Occipital lobe (tissue), 2 donors: Measurements from ENCODE around the gene DHRS12. TPM values are rescaled to one million over a fixed set of nuclear protein-coding genes. Genes with fewer than 3 reads are reported as not detected.

Experiments used
- DNase-seq: peaks from one replicate; lab custom pipeline; 2025; lab: John Stamatoyannopoulos, UW
- total RNA-seq: library from RNA; depleted of rRNA; stranded (reverse); fragments of >200 nt; gene quantifications from one replicate; pipeline ENCODE4 v1.2.3, GENCODE V29; 2014

The DHRS12 gene
- total RNA-seq, 1 donor from 2014 or later = 5.6 TPM

GRCh38 chr13:51728972-51729371, 75.0 kb downstream of the DHRS12 start:
- DNase-seq = peak; percentile 14

GRCh38 chr13:51728275-51728673, 75.7 kb downstream of the DHRS12 start:
- DNase-seq = no peak

GRCh38 chr13:51727634-51728274, 76.2 kb downstream of the DHRS12 start:
- no peak for DNase-seq

GRCh38 chr13:51726446-51727193, 77.3 kb downstream of the DHRS12 start:
- no peak for DNase-seq

GRCh38 chr13:51724721-51725120, 79.2 kb downstream of the DHRS12 start:
- DNase-seq = no peak

- no peak for DNase-seq
Observed at GRCh38 chr13:51723529-51723928, 80.4 kb downstream of the DHRS12 start.

GRCh38 chr13:51721496-51721895, 82.5 kb downstream of the DHRS12 start:
- no peak for DNase-seq

- no peak for DNase-seq
Observed at GRCh38 chr13:51719394-51719793, 84.6 kb downstream of the DHRS12 start.

Other genes with a start within 250 kb of the DHRS12 start
- 8.4 TPM for gene WDFY2, start 219.7 kb downstream of the DHRS12 start, total RNA-seq
- 0.16 TPM for gene TMEM272, start 41.0 kb upstream of the DHRS12 start, total RNA-seq
- not detected for gene CCDC70, start 57.8 kb upstream of the DHRS12 start, total RNA-seq
- gene ATP7B, start 207.3 kb upstream of the DHRS12 start, total RNA-seq = 11.1 TPM
- 32.0 TPM for gene ALG11, start 208.2 kb upstream of the DHRS12 start, total RNA-seq
- 25.9 TPM for gene UTP14C, start 220.5 kb upstream of the DHRS12 start, total RNA-seq